Stimulated activated naive CD8-positive, alpha-beta T cell treated with anti-CD3 and anti-CD28 coated beads, Interleukin-15, Interleukin-2, amounts not matched to agents 100 U/mL and 50 U/mL, for 24 hours (primary cell): ENCODE results near the gene ZNF80.
"Not testable (repeated sequence)": the region's sequence is repeated elsewhere in the genome, so short reads cannot be mapped to it uniquely, and the experiment has no call there.

ENCODE experiments used
- ATAC-seq: fragments of 150-1000 bp; cut with Tn5 transposase; one replicate; pipeline ENCODE4 v1.10.0; 2021
- DNase-seq: peaks from one replicate; pipeline ENCODE4 v3.0.0; 2021

ZNF80 gene

DNA sequence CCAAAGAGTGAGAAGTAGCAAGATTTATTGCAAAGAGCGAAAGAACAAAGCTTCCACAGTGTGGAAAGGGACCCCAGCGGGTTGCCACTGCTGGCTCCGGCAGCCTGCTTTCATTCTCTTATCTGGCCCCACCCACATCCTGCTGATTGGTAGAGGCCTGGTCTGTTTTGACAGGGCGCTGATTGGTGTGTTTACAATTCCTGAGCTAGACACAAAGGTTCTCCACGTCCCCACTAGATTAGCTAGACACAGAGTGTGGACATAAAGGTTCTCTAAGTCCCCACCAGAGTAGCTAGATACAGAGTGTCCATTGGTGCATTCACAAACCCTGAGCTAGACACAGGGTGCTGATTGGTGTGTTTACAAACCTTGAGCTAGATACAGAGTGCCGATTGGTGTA is at the start of gene ZNF80:
Gene ZNF80 (minus strand): TSS at position 101 of the 400 bp plus-strand sequence. CDS start 504 bp downstream, outside the sequence.
- not testable (repeated sequence) for DNase-seq, ATAC-seq

DNA sequence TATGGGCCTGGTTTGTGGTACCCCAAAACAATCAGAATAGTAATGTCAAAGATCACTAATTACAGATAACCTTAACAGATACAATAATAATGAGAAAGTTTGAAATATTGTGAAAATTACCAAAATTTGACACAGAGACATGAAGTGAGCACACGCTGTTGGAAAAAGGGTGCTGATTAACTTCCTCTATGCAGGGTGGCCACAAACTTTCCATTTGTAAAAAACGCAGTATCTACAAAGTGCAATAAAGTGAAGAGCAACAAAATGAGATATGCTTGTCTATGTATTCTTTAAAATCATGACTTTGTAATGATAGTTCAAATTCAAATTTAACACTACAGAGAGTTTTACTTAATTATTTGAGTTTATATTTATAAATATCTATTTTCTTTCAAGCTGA is 48.9 kb upstream of the ZNF80 start:
- ATAC-seq (no peak), DNase-seq (no peak)

DNA sequence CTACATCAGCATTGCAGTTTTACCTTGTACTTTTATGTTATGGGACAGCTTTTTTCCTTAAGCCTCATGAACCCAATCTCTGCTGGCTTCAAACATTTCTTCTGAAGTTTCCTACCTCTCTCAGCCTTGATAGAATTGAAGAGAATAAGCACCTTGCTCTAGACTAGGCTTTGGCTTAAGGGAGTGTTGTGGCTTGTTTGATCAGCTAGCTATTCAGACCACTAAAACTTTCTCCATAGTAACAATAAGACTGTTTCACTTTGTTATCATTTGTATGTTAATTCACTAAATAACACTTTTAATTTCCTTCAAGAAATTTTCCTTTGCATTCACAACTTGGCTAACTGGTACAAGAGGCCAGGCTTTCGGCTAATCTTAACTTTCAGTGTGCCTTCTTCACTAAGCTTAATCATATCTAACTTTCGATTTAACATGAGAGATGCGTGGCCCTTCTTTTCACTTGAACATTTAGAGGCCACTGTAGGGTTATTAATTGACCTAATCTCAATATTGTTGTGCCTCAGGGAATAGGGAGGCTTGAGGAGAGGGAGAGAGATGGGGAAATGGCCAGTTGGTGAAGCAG is 48.4 kb upstream of the ZNF80 start:
- DNase-seq (no peak), ATAC-seq (peak; percentile 66)

DNA sequence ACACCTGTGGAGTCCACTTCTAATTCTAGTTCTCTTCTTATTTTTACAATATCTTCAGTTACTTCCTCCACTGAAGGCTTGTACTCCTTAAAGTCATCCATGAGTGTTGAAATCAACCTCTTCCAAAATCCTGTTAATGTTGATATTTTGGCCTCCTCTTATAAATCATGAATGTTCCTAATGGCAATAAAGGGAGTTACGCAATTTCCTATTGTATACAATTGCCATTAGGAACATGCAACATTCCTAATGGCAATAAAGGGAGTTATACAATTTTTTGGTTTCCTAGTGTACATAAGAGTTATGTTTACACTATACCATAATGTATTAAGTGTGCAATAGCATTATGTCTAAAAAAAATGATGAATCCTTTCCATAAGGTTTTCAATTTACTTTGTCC is 47.3 kb upstream of the ZNF80 start:
- ATAC-seq, result no peak
- no peak for DNase-seq

DNA sequence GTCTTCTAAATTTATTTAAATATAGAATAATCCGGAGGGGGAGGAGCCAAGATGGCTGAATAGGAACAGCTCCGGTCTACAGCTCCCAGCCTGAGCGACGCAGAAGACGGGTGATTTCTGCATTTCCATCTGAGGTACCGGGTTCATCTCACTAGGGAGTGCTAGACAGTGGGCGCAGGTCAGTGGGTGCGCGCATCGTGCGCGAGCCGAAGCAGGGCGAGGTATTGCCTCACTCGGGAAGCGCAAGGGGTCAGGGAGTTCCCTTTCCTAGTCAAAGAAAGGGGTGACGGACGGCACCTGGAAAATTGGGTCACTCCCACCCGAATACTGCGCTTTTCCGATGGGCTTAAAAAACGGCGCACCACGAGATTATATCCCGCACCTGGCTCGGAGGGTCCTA is 39.5 kb upstream of the ZNF80 start:
- not testable (repeated sequence) for ATAC-seq, DNase-seq

DNA sequence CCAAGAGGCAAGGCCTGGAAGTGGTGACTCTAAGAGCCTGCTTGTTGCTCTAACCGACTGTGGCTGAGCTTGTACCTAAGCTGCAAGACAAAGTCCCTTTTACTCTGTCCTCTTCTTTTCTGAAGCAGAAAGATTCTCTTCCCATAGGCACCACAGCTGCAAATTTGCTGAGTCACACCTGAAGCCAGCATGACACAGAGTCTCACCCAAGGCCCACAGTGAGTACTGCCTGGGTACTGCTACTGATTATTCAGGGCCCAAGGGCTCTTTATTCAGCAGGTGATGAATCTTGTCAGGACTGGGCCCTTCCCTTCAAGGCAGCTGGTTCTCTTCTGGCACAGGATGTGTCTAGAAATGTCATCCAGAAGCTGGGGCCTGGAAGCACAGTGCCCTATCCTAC is 37.6 kb upstream of the ZNF80 start:
- ATAC-seq (no peak), DNase-seq (no peak)

DNA sequence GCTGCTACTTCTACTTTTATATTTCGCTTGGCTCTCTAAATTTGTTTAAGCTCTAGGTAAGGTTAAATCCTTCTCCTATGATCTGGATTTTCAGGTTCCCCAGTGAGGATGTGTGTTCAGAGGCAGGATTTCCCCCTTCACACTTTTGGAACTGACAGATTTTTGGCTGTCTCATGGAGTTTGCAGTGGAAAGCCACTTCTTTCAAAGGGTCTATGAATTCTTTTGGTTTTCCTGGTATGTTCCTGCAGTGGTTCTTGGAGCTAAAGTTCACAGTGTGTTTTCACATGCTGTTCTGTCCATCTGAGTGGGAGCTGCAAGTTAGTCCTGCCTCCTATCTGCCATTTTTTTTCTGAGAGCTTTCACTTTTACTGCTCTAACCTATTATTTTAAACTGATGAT is 34.9 kb upstream of the ZNF80 start:
- DNase-seq (no peak), ATAC-seq (no peak)

DNA sequence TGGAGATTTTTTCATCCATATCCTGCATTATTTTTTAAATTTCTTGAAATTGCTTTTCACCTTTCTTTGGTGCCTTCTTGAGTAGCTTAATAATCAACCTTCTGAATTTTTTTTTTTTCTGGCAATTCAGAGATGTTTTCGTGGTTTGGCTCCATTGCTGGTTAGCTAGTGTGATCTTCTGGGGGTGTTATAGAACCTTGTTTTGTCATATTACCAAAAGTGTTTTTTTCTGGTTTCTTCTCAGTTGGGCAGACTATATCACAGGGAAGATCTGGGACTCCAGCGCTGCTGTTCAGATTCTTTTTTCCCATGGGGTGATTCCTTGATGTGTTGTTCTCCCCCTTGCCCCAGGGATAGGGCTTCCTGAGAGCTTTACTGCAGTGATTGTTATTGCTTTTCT is 32.6 kb upstream of the ZNF80 start:
- DNase-seq (no peak), ATAC-seq (no peak)

DNA sequence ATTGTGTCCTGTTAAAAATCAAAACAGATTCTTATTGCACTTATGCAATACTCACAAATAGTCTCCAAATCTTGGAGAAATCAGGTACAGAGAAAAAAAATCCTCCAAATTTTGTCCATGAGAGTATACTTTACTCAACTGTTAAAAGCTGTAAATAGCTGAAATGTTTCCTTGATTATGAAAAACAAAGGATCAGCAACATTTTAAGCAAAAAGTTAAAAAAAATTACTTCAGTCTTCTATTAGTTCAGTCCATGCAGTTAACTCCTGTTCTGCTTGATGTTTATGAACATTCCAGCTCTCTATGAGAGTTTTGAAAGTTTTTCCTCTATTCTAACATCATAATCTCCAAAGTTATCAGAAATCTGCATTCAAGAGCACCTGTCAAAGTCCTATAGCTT is 22.8 kb upstream of the ZNF80 start:
- no peak for DNase-seq
- ATAC-seq, result no peak

DNA sequence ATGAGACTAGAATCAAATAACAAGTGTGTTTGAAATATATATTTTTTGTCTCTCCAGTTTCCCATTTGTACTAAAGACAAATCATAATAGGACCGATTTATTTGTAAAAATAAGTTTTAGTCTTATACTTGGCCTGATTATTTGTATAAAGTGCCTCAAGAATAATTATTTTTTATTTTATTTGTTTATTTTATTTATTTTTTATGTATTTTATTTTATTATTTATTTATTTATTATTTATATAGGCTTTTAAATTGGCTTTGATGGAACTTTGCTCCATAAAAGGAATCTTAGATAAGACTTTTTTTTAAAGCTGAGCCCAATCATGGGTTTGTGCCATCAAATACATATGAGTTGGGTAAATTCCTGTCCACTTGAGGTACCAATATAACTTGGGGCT is 22.2 kb upstream of the ZNF80 start:
- no peak for DNase-seq
- ATAC-seq, result no peak

DNA sequence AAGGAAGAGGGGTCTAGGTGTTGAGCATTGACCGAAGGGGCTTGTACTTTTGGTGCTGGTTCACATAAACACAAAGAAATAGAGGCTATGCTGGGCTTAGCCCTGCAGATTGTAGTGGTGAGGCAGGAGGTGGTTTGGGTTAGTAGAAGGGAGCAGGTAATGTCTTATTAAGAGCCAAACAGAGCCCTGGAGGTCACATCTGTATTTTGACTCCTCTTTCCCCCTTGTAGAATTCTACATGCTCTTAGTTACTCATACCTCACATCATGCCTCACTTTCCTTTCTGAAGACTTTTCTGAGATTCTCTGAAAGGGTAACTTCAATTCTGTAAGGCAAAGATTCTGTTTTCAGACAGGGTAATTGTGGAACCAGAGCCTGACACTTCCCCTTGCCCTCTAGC is 16.1 kb upstream of the ZNF80 start:
- ATAC-seq, result no peak

DNA sequence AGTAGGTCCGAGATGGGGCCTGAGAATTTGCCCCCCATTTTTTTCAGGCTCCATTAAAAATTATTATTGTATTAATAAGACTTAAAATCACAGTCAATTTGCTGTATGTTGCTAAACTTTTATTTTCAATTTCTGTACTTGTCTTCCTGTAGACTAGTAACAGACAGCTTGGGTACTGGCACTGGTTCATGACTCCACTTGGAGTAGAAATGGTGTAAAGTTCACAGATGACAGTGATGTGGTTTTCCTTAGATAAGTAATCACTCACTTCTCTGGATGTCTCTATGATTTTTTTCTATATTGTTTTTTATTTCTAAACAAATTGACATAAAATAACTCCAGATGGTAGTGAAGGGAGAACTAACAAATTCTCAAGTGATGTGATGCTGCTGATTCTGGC is 15.6 kb upstream of the ZNF80 start:
- DNase-seq (no peak), ATAC-seq (peak; percentile 43)

More for the DNA sequence above, 16.1 kb upstream of the ZNF80 start:
- no peak for DNase-seq

DNA sequence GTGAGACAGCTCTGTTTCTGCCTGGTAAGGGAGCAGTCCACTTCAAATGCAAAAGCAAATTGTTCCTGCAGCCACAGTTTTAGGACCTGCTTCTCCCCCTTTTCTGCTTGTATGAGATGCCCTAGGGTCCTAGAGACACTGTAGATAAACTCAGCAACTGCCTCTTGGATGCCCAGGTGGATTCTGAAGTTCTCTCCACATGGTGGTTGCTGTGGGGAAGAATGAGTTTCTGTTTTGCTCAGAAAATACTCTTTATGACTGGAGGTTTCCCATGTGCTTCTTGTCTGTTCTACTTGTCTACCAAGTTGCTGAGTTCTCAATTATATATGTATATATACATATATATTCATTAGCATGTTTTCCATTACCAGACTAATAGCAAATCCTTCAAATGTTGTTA is 5.6 kb upstream of the ZNF80 start:
- ATAC-seq (peak; percentile 89), DNase-seq (no peak)

DNA sequence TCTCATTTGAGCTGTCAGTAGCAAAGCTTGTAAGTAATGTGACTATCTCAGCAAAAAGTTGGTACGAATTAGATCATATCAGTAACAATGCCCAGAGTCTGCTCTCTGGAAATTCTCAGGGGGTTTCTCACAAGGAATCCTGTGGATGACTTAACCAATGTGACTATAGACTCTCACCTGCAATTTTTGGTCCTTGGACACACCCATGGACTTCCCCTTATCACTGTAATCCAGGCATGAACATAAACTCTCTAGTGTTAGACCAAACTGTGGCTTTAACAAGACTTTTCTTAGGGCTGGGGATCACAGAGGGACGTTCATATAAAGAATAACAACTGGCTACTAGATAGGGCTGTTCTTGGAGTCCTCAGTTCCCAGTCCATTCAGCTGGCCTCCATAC is 3.9 kb upstream of the ZNF80 start:
- peak; percentile 42 for ATAC-seq
- no peak for DNase-seq

DNA sequence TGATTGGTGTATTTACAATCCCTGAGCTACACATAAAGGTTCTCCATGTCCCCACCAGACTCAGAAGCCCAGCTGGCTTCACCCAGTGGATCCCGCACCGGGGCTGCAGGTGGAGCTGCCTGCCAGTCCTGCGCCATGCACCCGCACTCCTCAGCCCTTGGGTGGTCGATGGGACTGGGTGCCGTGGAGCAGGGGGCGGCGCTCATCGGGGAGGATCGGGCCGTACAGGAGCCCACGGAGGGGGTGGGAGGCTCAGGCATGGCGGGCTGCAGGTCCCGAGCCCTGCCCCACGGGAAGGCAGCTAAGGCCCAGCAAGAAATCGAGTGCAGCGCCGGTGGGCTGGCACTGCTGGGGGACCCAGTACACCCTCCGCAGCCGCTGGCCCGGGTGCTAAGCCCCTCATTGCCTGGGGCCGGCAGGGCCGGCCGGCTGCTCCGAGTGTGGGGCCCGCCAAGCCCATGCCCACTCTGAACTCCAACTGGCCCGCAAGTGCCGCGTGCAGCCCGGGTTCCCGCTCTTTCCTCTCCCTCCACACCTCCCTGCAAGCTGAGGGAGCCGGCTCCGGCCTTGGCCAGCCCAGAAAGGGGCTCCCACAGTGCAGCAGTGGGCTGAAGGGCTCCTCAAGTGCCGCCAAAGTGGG is 888 bp upstream of the ZNF80 start:
- not testable (repeated sequence) for ATAC-seq, DNase-seq

DNA sequence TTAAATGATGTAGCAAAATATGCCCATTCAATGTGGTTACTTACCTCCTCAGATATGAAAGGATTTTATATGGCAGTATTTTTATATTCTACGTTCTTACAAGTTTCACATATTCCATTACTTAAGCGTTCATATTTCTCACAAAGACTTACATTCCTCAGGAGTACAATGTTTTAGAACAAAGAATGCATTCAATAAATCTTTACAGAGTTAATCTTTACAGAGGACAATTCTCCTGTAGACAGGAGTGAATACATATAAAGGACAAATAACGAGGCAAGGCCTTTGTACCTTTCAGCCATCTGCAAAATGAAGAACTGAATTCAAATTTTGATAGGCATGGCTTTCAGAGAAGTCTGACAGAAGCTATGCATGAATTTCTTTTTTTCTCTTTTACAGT is 1.9 kb downstream of the ZNF80 start:
- no peak for DNase-seq
- ATAC-seq, result no peak

DNA sequence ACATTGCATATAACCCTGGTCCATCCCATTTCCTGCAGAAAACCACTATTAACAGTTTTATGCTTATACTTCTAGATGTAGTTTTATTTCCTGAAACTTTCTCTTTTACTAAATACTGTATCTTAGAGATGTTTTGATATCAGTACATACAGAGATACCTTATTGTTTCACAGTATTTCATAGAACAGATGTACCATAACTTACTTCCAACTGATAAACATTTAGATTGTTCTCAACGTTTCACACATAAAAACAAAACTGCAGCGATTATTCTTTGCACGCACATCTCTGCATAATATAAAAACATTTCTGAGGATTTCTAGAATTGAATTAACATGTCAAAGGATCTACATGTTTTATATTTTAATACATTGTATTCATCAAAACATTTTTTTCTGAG is 2.6 kb downstream of the ZNF80 start:
- DNase-seq, result no peak
- no peak for ATAC-seq

DNA sequence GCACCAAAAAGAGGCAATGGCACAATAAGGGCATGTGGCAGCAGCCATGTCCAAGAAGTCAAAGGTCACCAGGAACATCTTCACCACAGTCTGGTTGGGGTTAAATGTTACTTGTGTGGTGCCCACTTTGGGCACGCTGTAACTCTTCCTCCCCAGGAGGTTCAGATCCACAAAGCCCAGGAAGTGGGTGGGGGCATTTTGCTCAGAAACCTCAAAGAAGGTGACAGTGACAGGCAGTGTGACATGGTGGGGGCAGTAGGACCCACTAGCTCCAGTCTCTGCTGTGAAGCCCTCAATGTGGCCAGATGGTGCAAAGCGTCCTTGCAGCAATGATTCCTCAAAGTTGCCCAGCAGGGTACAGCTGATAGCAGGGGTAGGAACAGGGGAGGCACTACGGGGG is 5.8 kb downstream of the ZNF80 start:
- ATAC-seq (peak; percentile 86), DNase-seq (peak; percentile 72)

DNA sequence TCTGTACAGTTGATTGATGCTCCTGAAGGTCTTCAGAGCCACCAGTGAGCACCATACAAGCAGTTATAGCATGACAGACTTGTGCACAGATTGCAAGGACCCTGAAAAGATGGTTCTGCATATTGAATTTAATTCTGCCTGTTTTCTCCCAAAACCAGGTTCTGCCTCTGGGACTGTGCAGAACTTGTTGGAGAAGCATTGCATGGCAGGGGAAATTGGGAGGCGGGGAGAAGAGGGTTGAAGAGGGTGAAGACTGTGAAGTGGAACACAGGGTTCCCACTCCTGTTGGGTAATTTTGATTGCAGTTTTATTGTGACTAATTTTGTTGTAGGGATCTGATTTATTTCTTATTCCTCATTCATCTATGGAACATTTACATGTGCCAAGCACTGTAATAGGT is 10.3 kb downstream of the ZNF80 start:
- DNase-seq, result no peak
- ATAC-seq, result no peak

DNA sequence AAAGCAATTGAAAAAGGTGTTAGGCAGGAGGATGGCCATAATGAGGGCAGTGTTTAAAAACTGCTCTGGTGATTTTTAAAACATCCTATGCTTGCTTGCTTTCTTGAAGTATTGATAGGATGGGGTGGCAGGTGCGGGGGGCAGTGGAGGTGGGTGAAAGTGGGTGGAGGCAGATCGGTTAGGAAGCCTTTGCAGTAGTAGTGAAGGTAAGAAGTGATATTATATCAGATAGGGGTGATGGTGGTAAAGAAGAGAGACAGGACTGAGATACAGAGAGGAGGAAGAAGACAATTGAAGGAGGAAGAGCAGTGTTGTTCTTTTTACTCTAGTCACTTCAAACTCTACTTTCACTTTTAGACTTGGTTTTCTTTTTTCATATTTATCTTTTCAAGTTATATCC is 11.1 kb downstream of the ZNF80 start:
- DNase-seq (no peak), ATAC-seq (no peak)

DNA sequence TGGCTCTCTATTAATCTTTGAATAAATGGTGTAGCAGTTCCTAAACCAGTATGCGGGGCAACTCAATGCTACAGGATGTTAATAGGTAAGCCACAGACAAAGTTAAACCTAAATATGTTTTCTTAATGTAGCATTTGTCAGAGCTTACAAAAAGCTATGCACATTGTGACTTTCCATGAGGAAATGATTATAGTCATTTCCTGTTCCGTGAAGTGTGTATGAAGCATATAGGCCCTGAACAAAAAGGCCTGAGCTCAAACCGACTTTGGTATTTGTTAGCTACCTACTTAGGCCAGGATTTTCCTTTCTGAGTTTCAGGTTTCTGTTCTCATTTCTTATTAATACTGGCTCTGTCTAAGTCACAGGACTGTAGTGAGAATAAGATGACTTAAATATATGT is 14.2 kb downstream of the ZNF80 start:
- DNase-seq (no peak), ATAC-seq (peak; percentile 79)

DNA sequence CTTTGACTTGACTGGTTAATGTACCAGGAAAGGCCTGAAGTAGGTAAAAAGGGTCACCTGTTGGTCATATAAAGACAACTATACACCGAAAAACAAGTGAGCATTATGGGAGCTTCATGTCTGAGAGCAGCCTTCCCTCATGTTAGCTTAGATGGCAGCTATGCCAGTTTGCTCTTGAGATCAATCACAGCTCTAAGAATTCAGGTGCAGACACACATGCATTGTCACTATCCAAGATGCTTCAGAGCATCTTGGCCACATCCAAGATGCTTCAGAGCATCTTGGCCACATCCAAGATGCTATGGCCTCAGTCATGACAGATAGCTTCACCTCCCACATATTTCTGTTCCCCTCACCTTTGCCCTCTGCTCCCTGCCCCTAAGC is 15.5 kb downstream of the ZNF80 start:
- ATAC-seq (no peak), DNase-seq (no peak)

DNA sequence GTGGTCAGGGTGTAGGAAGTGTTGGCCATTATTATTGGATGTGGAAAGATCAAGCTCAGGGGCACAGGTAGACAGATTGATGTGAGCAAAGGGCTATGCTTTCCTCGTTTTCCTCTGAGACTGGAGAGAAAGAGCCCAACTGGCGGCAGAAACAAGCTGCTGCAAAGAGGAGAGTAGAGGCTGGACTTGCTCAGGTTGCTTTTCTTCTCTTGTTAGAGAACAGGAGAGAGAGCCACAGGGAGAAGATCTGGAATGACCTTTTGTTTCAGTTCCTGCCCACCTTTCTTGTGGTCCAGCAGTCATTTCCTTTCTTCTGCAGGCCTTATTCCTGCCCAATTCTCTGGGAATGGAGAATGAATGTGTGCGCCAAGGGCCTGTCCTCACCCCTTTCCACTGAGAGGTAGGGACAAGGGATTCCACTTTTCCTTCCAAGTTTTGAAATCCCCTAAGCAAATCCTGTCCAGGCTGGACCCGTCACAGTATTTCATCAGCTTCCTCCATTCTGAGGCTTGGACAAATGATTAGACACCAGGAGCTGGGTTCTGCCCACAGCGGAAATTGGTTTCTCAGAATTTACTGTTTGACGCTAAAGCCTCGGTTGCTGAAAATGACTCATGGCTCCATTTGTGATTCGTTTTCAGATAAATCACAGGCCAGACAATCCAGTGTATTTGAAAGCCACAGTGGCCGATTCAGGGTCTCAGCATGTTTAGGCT is 16.1 kb downstream of the ZNF80 start:
- ATAC-seq (peak; percentile 41), DNase-seq (peak; percentile 58)

DNA sequence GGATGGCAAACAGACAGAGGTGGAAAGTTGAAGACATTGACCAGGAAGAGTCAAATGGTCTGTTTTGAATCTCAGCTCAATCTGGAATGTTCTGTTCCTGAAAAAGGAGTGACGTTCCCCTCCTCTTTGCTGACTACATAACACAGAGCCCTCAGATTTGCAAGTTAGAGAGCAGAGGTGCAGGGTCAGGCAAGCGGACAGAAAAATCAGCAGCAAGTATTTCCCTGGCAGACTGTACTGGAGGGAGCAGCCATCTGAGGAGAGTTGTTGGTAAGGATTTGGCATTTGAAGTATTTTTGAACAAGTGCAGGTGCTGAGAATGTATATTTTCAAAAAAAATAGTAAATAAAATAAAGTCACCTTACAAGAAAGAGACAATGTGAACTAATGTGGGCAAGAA is 17.6 kb downstream of the ZNF80 start:
- no peak for DNase-seq
- no peak for ATAC-seq
